Fibroblast of the aortic adventitia (primary cell): Measurements from ENCODE around the gene ST6GALNAC3. TPM values are rescaled to one million over a fixed set of nuclear protein-coding genes. Genes with fewer than 3 reads are reported as not detected.

Source experiments
- DNase-seq: peaks from one replicate; pipeline ENCODE4 v3.0.0-alpha.2; 2010; ENCODE audit warnings: low read depth
- H3K4me3 ChIP-seq: 2 replicates; pipeline ENCODE4 v1.5.1; 2011; ENCODE audit warnings: low read depth, mild to moderate bottlenecking, control low read depth, low read length, moderate library complexity
- CTCF ChIP-seq: IDR thresholded peaks from 2 replicates; pipeline ENCODE4 v1.5.1; 2011; ENCODE audit warnings: mild to moderate bottlenecking, low read length, control low read depth, inconsistent platforms; ENCODE audit not compliant: insufficient read depth
- total RNA-seq: library from RNA; depleted of rRNA; stranded (reverse); fragments of >200 nt; gene quantifications from 2 replicates; pipeline ENCODE4 v1.2.3, GENCODE V29; 2012; ENCODE audit warnings: low replicate concordance

The ST6GALNAC3 gene
- total RNA-seq, 1 donor = 3.1 TPM

GRCh38 chr1:76080552-76081079, 6.1 kb downstream of the ST6GALNAC3 start:
- no peak for TF ChIP-seq CTCF
- no peak for DNase-seq
- H3K4me3 ChIP-seq = no peak overlapping the region

GRCh38 chr1:76082062-76082461, 7.5 kb downstream of the ST6GALNAC3 start:
- no peak overlapping the region for H3K4me3 ChIP-seq
- TF ChIP-seq CTCF = no peak
- DNase-seq = no peak

- H3K4me3 ChIP-seq = no peak overlapping the region
- no peak for DNase-seq
- TF ChIP-seq CTCF = no peak
These were observed 8.6 kb downstream of the ST6GALNAC3 start for GRCh38 chr1:76083189-76083588.

GRCh38 chr1:76084029-76084627, 9.6 kb downstream of the ST6GALNAC3 start:
- no peak for DNase-seq
- no peak overlapping the region for H3K4me3 ChIP-seq
- TF ChIP-seq CTCF = no peak

GRCh38 chr1:76084685-76085084, 10.1 kb downstream of the ST6GALNAC3 start:
- no peak overlapping the region for H3K4me3 ChIP-seq
- no peak for TF ChIP-seq CTCF
- no peak for DNase-seq

- no peak overlapping the region for H3K4me3 ChIP-seq
- DNase-seq = no peak
- TF ChIP-seq CTCF = no peak
These were observed 11.6 kb downstream of the ST6GALNAC3 start for GRCh38 chr1:76086109-76086508.

- DNase-seq = no peak
- no peak for TF ChIP-seq CTCF
- H3K4me3 ChIP-seq = no peak overlapping the region
These were observed 12.1 kb downstream of the ST6GALNAC3 start for GRCh38 chr1:76086597-76086996.
